ENCODE measurements around the gene AGPAT4. TPM values are rescaled to one million over a fixed set of nuclear protein-coding genes. Genes with fewer than 3 reads are reported as not detected.
A peak's percentile ranks its signal among the peaks of the same experiment; 100 is the strongest.

AGPAT4 gene
- total RNA-seq, 1 donor from 2014 or later = 2.2 TPM

GRCh38 chr6:161302949-161303348 is 29.1 kb upstream of the AGPAT4 start:
- intact Hi-C loops (cut with micrococcal nuclease) = no loop called here
- H3K4me3 ChIP-seq = no peak overlapping the region
- DNase-seq = no peak
- H3K36me3 ChIP-seq = no peaks in the 10 kb centered on the region
- H3K9me3 ChIP-seq (replicated peaks) = no peaks in the 10 kb centered on the region
- no peak overlapping the region for H3K27ac ChIP-seq (replicated peaks)
- peaks cover 9% of the 10 kb centered on the region for H3K4me1 ChIP-seq
- H3K27me3 ChIP-seq (ENCODE audit: low read depth) = no peaks in the 10 kb centered on the region
- no peak for TF ChIP-seq CTCF (IDR thresholded peaks at IDR 0.05; ENCODE audit: borderline replicate concordance)

- no peaks in the 10 kb centered on the region for H3K36me3 ChIP-seq
- no peak for TF ChIP-seq CTCF (IDR thresholded peaks at IDR 0.05; ENCODE audit: borderline replicate concordance)
- peak; percentile 17 for DNase-seq
- no peak overlapping the region for H3K27ac ChIP-seq (replicated peaks)
- intact Hi-C loops (cut with micrococcal nuclease) = no loop called here
- H3K27me3 ChIP-seq (ENCODE audit: low read depth) = no peaks in the 10 kb centered on the region
- H3K4me1 ChIP-seq = peaks cover 9% of the 10 kb centered on the region
- H3K9me3 ChIP-seq (replicated peaks) = no peaks in the 10 kb centered on the region
- no peak overlapping the region for H3K4me3 ChIP-seq
Observed at GRCh38 chr6:161301338-161301737, 27.5 kb upstream of the AGPAT4 start.

GRCh38 chr6:161300823-161301222 is 27.0 kb upstream of the AGPAT4 start:
- H3K36me3 ChIP-seq = no peaks in the 10 kb centered on the region
- H3K4me3 ChIP-seq = no peak overlapping the region
- no peaks in the 10 kb centered on the region for H3K9me3 ChIP-seq (replicated peaks)
- no peaks in the 10 kb centered on the region for H3K27me3 ChIP-seq (ENCODE audit: low read depth)
- intact Hi-C loops (cut with micrococcal nuclease) = no loop called here
- no peak for TF ChIP-seq CTCF (IDR thresholded peaks at IDR 0.05; ENCODE audit: borderline replicate concordance)
- peaks cover 9% of the 10 kb centered on the region for H3K4me1 ChIP-seq
- no peak overlapping the region for H3K27ac ChIP-seq (replicated peaks)
- no peak for DNase-seq

GRCh38 chr6:161299726-161300125 is 25.9 kb upstream of the AGPAT4 start:
- Histone ChIP-seq H3K27me3 (ENCODE audit: low read depth) (no peaks in the 10 kb centered on the region), H3K4me1 (peaks cover 9% of the 10 kb centered on the region), H3K9me3 (replicated peaks) (no peaks in the 10 kb centered on the region), H3K27ac (replicated peaks) (no peak overlapping the region), H3K36me3 (no peaks in the 10 kb centered on the region), H3K4me3 (no peak overlapping the region)
- DNase-seq = no peak
- intact Hi-C loops (cut with micrococcal nuclease) = no loop called here
- TF ChIP-seq CTCF (IDR thresholded peaks at IDR 0.05; ENCODE audit: borderline replicate concordance) = no peak

GRCh38 chr6:161295784-161296183 is 21.9 kb upstream of the AGPAT4 start:
- Histone ChIP-seq H3K27me3 (ENCODE audit: low read depth) (no peaks in the 10 kb centered on the region), H3K36me3 (no peaks in the 10 kb centered on the region), H3K4me3 (no peak overlapping the region), H3K27ac (replicated peaks) (no peak overlapping the region), H3K9me3 (replicated peaks) (no peaks in the 10 kb centered on the region), H3K4me1 (no peaks in the 10 kb centered on the region)
- no peak for DNase-seq
- intact Hi-C loops (cut with micrococcal nuclease) = no loop called here
- TF ChIP-seq CTCF (IDR thresholded peaks at IDR 0.05; ENCODE audit: borderline replicate concordance) = no peak
